Type B pancreatic cell (in vitro differentiated cells): ENCODE results near the gene GRID2. TPM values are rescaled to one million over a fixed set of nuclear protein-coding genes. Genes with fewer than 3 reads are reported as not detected.

Experiments used
- DNase-seq: peaks from one replicate; pipeline ENCODE4 v3.0.0; 2021; ENCODE audit warnings: mixed read lengths; ENCODE audit not compliant: unreplicated experiment; ENCODE audit errors: extremely low spot score
- H3K27ac Mint-ChIP-seq: 2 replicates; pipeline ENCODE4 v1.8.0; 2021; ENCODE audit warnings: mild to moderate bottlenecking, mixed read lengths
- H3K27me3 Mint-ChIP-seq: 2 replicates; pipeline ENCODE4 v1.8.0; 2021; ENCODE audit warnings: mixed read lengths
- H3K36me3 Mint-ChIP-seq: 2 replicates; pipeline ENCODE4 v1.8.0; 2021; ENCODE audit warnings: mixed read lengths
- H3K4me1 Mint-ChIP-seq: one replicate; pipeline ENCODE4 v1.8.0; 2021; ENCODE audit warnings: mixed read lengths; ENCODE audit not compliant: unreplicated experiment
- H3K4me3 Mint-ChIP-seq: 2 replicates; pipeline ENCODE4 v1.8.0; 2021; ENCODE audit warnings: mild to moderate bottlenecking, mixed read lengths
- H3K9me3 Mint-ChIP-seq: 2 replicates; pipeline ENCODE4 v1.8.0; 2021; ENCODE audit warnings: mixed read lengths
- CTCF ChIP-seq: fragments of 200-600 bp; sonication (generic); conservative IDR thresholded peaks from 2 replicates; pipeline ENCODE4 v1.5.0; 2021; ENCODE audit warnings: antibody characterized with exemption, mild to moderate bottlenecking
- total RNA-seq: library from RNA; stranded (reverse); gene quantifications from 2 replicates; pipeline ENCODE4 v1.2.1, GENCODE V29; 2021; ENCODE audit warnings: low replicate concordance

The GRID2 gene
- total RNA-seq, 1 donor from 2014 or later, result 1.7 TPM

GRCh38 chr4:93730251-93730650, 1426.5 kb downstream of the GRID2 start:
- TF ChIP-seq CTCF, result no peak
- H3K4me1 Mint-ChIP-seq, result no peaks in the 10 kb centered on the region
- H3K27ac Mint-ChIP-seq, result no peak overlapping the region
- DNase-seq, result no peak
- no peaks in the 10 kb centered on the region for H3K36me3 Mint-ChIP-seq
- no peaks in the 10 kb centered on the region for H3K27me3 Mint-ChIP-seq
- H3K4me3 Mint-ChIP-seq, result no peak overlapping the region
- H3K9me3 Mint-ChIP-seq, result no peaks in the 10 kb centered on the region

- Mint-ChIP-seq H3K4me3 (no peak overlapping the region), H3K4me1 (no peaks in the 10 kb centered on the region), H3K36me3 (no peaks in the 10 kb centered on the region), H3K27me3 (no peaks in the 10 kb centered on the region), H3K9me3 (no peaks in the 10 kb centered on the region), H3K27ac (no peak overlapping the region)
- no peak for DNase-seq
- no peak for TF ChIP-seq CTCF
Observed at GRCh38 chr4:93730760-93731159, 1427.0 kb downstream of the GRID2 start.

- DNase-seq, result no peak
- Mint-ChIP-seq H3K4me1 (no peaks in the 10 kb centered on the region), H3K4me3 (no peak overlapping the region), H3K27ac (no peak overlapping the region), H3K9me3 (no peaks in the 10 kb centered on the region), H3K27me3 (no peaks in the 10 kb centered on the region), H3K36me3 (no peaks in the 10 kb centered on the region)
- no peak for TF ChIP-seq CTCF
Observed at GRCh38 chr4:93731456-93731855, 1427.7 kb downstream of the GRID2 start.

GRCh38 chr4:93732509-93732908, 1428.7 kb downstream of the GRID2 start:
- Mint-ChIP-seq H3K9me3 (no peaks in the 10 kb centered on the region), H3K36me3 (no peaks in the 10 kb centered on the region), H3K27ac (no peak overlapping the region), H3K4me3 (no peak overlapping the region), H3K27me3 (no peaks in the 10 kb centered on the region), H3K4me1 (no peaks in the 10 kb centered on the region)
- TF ChIP-seq CTCF, result no peak
- DNase-seq, result no peak

GRCh38 chr4:93740890-93741289, 1437.1 kb downstream of the GRID2 start:
- H3K4me1 Mint-ChIP-seq, result peaks cover 9% of the 10 kb centered on the region
- no peak for DNase-seq
- no peak for TF ChIP-seq CTCF
- no peaks in the 10 kb centered on the region for H3K27me3 Mint-ChIP-seq
- H3K27ac Mint-ChIP-seq, result no peak overlapping the region
- no peaks in the 10 kb centered on the region for H3K9me3 Mint-ChIP-seq
- no peak overlapping the region for H3K4me3 Mint-ChIP-seq
- no peaks in the 10 kb centered on the region for H3K36me3 Mint-ChIP-seq

- no peak for TF ChIP-seq CTCF
- Mint-ChIP-seq H3K27me3 (no peaks in the 10 kb centered on the region), H3K9me3 (no peaks in the 10 kb centered on the region), H3K4me1 (peaks cover 14% of the 10 kb centered on the region), H3K4me3 (no peak overlapping the region), H3K27ac (no peak overlapping the region), H3K36me3 (no peaks in the 10 kb centered on the region)
- DNase-seq, result no peak
Observed at GRCh38 chr4:93743022-93743421, 1439.3 kb downstream of the GRID2 start.
